Liver (tissue), 9 donors: Measurements from ENCODE around the gene TGM3. TPM values are rescaled to one million over a fixed set of nuclear protein-coding genes. Genes with fewer than 3 reads are reported as not detected.

Source experiments
- DNase-seq: peaks from one replicate; pipeline ENCODE4 v3.0.0-alpha.2; 2017; ENCODE audit warnings: low spot score
- H3K27ac ChIP-seq, 2 donors: one replicate each; pipeline ENCODE4 v1.7.0; 2013; ENCODE audit warnings: inconsistent platforms in 2 of 2, low read length in 2 of 2, control low read depth in 1 of 2, low read depth in 1 of 2, mild to moderate bottlenecking in 1 of 2
- H3K27me3 ChIP-seq, 4 donors: one replicate each; pipeline versions ENCODE4 v1.6.1 to v1.7.0; 2013; ENCODE audit warnings: low read length in 3 of 4, inconsistent platforms in 1 of 4, mild to moderate bottlenecking in 1 of 4, moderate library complexity in 1 of 4; ENCODE audit not compliant: control insufficient read depth in 4 of 4, insufficient read depth in 4 of 4
- H3K36me3 ChIP-seq, 4 donors: one replicate each; pipeline versions ENCODE4 v1.6.1 to v1.7.0; 2013; ENCODE audit warnings: low read length in 3 of 4, mild to moderate bottlenecking in 3 of 4, low read depth in 1 of 4, moderate library complexity in 1 of 4; ENCODE audit not compliant: control insufficient read depth in 4 of 4, insufficient read depth in 3 of 4
- H3K4me1 ChIP-seq, 4 donors: one replicate each; pipeline versions ENCODE4 v1.6.1 to v1.7.0; 2013; ENCODE audit warnings: low read length in 3 of 4, mild to moderate bottlenecking in 3 of 4, moderate library complexity in 1 of 4; ENCODE audit not compliant: control insufficient read depth in 4 of 4, insufficient read depth in 4 of 4
- H3K4me3 ChIP-seq, 3 donors: one replicate each; pipeline versions ENCODE4 v1.6.1 to v1.7.0; 2013; ENCODE audit warnings: low read length in 3 of 3, control low read depth in 1 of 3, low read depth in 1 of 3, mild to moderate bottlenecking in 1 of 3
- H3K9ac ChIP-seq, 2 donors: one replicate each; pipeline ENCODE4 v1.7.0; 2013; ENCODE audit warnings: low read length in 2 of 2, mild to moderate bottlenecking in 2 of 2, moderate library complexity in 2 of 2, control low read depth in 1 of 2, low read depth in 1 of 2
- H3K9me3 ChIP-seq, 4 donors: one replicate each; pipeline versions ENCODE4 v1.6.1 to v1.7.0; 2013; ENCODE audit warnings: low read length in 3 of 4; ENCODE audit not compliant: control insufficient read depth in 4 of 4
- EGR1 ChIP-seq, 2 donors: IDR thresholded peaks; 2 replicates each; pipeline ENCODE4 v1.6.1; 2016 to 2018; ENCODE audit warnings: antibody characterized with exemption in 2 of 2, low read depth in 2 of 2
- FOXA1 ChIP-seq: IDR thresholded peaks from 2 replicates; pipeline ENCODE4 v1.6.1; 2016; ENCODE audit warnings: antibody characterized with exemption
- FOXA2 ChIP-seq: IDR thresholded peaks from 2 replicates; pipeline ENCODE4 v1.6.1; 2016; ENCODE audit warnings: antibody characterized with exemption
- GABPA ChIP-seq, 2 donors: IDR thresholded peaks in 1 of 2; conservative IDR thresholded peaks in 1 of 2; 2 replicates each; pipeline ENCODE4 v1.6.1; 2016; ENCODE audit warnings: antibody characterized with exemption in 2 of 2, mild to moderate bottlenecking in 1 of 2, moderate library complexity in 1 of 2
- HNF4A ChIP-seq, 2 donors: conservative IDR thresholded peaks; 2 replicates each; pipeline ENCODE4 v1.6.1; 2016; ENCODE audit warnings: antibody characterized with exemption in 2 of 2, mild to moderate bottlenecking in 2 of 2
- HNF4G ChIP-seq: IDR thresholded peaks from 2 replicates; pipeline ENCODE4 v1.6.1; 2016; ENCODE audit warnings: antibody characterized with exemption
- JUND ChIP-seq, 2 donors: IDR thresholded peaks; 2 replicates each; pipeline ENCODE4 v1.6.1; 2016; ENCODE audit warnings: antibody characterized with exemption in 2 of 2
- NR2F2 ChIP-seq: IDR thresholded peaks from 2 replicates; pipeline ENCODE4 v1.6.1; 2016; ENCODE audit warnings: antibody characterized with exemption
- REST ChIP-seq: IDR thresholded peaks from 2 replicates; pipeline ENCODE4 v1.6.1; 2016; ENCODE audit warnings: antibody characterized with exemption, mild to moderate bottlenecking
- RXRA ChIP-seq, 2 donors: IDR thresholded peaks; 2 replicates each; pipeline ENCODE4 v1.6.1; 2017 to 2018; ENCODE audit warnings: antibody characterized with exemption in 2 of 2, mild to moderate bottlenecking in 1 of 2
- SP1 ChIP-seq: IDR thresholded peaks from 2 replicates; pipeline ENCODE4 v1.6.1; 2018; ENCODE audit warnings: antibody characterized with exemption, mild to moderate bottlenecking
- TAF1 ChIP-seq: conservative IDR thresholded peaks from 2 replicates; pipeline ENCODE4 v1.6.1; 2016; ENCODE audit warnings: antibody characterized with exemption, mild to moderate bottlenecking
- YY1 ChIP-seq: IDR thresholded peaks from 2 replicates; pipeline ENCODE4 v1.6.1; 2016; ENCODE audit warnings: antibody characterized with exemption, mild to moderate bottlenecking
- whole genome bisulfite sequencing: extraction: QIAGEN DNeasy Blood & Tissue Kit; methylation state at CpG from one replicate; pipeline ENCODE4 v1.1.7; 2013; 5-methylcytosine and 5-hydroxymethylcytosine counted together
- polyA plus RNA-seq, 2 donors: library from polyadenylated mRNA; stranded (reverse) in 1 of 2; unstranded in 1 of 2; fragments of 200-250 nt in 1 of 2; fragments of >200 nt in 1 of 2; fragmentation: Nextera tagmentation in 1 of 2; extraction: Ambion mirVana in 1 of 2; gene quantifications; one replicate each; pipeline versions ENCODE4 v1.2.1 to v1.2.3, GENCODE V29; 2013 to 2015
- total RNA-seq, 2 donors: library from RNA; depleted of rRNA; stranded (reverse); fragments of >200 nt; gene quantifications; one replicate each; pipeline ENCODE4 v1.2.3, GENCODE V29; 2014
- TF ChIP-seq, protein P1 (sequence below): IDR thresholded peaks from 2 replicates; pipeline ENCODE4 v1.6.1; 2016; ENCODE audit warnings: antibody characterized with exemption
- TF ChIP-seq, protein P2 (sequence below): fragments of 150-350 bp; IDR thresholded peaks from 2 replicates; pipeline ENCODE4 v1.5.1; 2017; ENCODE audit warnings: improper control_type of control experiment, low read depth, low read length; ENCODE audit not compliant: missing input control
- donor health status: healthy.
- donor health status: healthy.
- donor health status: healthy.
- donor health status: healthy.
- donor health status: healthy.

Gene TGM3
- total and polyA plus RNA-seq, 4 donors: 0.05 to 0.28 (median 0.08) TPM; not detected in 1

DNA sequence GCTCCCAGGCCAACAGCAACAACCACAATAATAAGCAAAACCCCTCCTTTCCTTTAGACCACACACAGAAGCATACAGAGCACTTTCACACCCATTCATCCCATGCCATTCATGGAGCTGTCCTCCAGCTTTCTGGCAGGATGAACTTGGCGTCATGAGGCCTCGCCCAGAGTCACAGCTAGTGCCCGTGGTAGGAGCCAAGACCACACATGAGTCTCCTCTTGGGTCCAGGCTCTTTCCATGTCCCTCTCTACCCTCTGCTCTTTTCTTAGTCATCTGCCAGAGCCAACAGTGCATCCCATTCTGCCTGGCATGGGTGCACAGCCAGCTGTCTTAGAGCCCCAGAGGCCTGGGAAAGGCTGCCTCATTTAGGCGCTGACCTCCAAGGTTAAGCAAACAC lies 1.8 kb upstream of the TGM3 start:
- no peak for TF ChIP-seq SP1
- TF ChIP-seq EGR1 (IDR thresholded peaks at IDR 0.05; ENCODE audit: low read depth in 2 of 2): no peak
- Histone ChIP-seq H3K27me3 (no peaks in the 10 kb centered on the region), H3K9ac (no peak overlapping the region), H3K4me1 (peaks cover 4 to 19% (median 12%) of the 10 kb centered on the region in 4 donors), H3K9me3 (no peaks in the 10 kb centered on the region), H3K4me3 (no peak overlapping the region), H3K36me3 (no peaks in the 10 kb centered on the region), H3K27ac (no peak overlapping the region)
- WGBS: 92% methylated on average over 4 of the region's 4 CpGs
- DNase-seq: no peak

DNA sequence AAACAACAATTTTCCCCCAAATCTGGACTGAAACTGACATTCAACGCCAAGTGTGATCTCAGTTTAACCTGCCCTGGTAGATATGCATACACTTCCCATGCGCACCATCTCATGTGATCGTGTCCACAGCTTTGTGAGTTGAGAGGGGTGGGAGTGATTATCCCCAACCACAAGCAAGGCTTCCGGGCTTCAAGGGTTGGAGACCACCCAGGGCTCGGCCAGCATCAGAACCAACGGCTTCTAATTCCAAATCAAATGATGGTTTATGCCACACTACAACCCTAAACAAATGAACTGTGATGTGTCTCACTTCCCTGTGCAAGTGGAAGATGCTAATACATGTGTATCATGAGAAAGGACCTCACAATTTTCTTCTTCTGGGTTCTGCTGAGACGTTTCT lies 515 bp upstream of the TGM3 start:
- no peaks in the 10 kb centered on the region for H3K36me3 ChIP-seq
- no peaks in the 10 kb centered on the region for H3K27me3 ChIP-seq
- H3K4me3 ChIP-seq: no peak overlapping the region
- TF ChIP-seq HNF4A (conservative IDR thresholded peaks at IDR 0.05) (no peak), FOXA2 (no peak), HNF4G (no peak), REST (no peak), GABPA (IDR thresholded peaks at IDR 0.05 in 1 of 2, conservative IDR thresholded peaks at IDR 0.05 in 1 of 2) (no peak)
- TF ChIP-seq, protein P1, sequence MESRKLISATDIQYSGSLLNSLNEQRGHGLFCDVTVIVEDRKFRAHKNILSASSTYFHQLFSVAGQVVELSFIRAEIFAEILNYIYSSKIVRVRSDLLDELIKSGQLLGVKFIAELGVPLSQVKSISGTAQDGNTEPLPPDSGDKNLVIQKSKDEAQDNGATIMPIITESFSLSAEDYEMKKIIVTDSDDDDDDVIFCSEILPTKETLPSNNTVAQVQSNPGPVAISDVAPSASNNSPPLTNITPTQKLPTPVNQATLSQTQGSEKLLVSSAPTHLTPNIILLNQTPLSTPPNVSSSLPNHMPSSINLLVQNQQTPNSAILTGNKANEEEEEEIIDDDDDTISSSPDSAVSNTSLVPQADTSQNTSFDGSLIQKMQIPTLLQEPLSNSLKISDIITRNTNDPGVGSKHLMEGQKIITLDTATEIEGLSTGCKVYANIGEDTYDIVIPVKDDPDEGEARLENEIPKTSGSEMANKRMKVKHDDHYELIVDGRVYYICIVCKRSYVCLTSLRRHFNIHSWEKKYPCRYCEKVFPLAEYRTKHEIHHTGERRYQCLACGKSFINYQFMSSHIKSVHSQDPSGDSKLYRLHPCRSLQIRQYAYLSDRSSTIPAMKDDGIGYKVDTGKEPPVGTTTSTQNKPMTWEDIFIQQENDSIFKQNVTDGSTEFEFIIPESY: no peak
- WGBS: 86% methylated on average over 7 of the region's 7 CpGs
- H3K27ac ChIP-seq: no peak overlapping the region
- DNase-seq: no peak
- no peak overlapping the region for H3K9ac ChIP-seq
- H3K4me1 ChIP-seq: peaks cover 8 to 32% (median 24%) of the 10 kb centered on the region in 4 donors
- no peaks in the 10 kb centered on the region for H3K9me3 ChIP-seq

- no peaks in the 10 kb centered on the region for H3K36me3 ChIP-seq
- H3K27me3 ChIP-seq: no peaks in the 10 kb centered on the region
- H3K4me3 ChIP-seq: no peak overlapping the region
- H3K9ac ChIP-seq: no peak overlapping the region
- no peaks in the 10 kb centered on the region for H3K9me3 ChIP-seq
- DNase-seq: no peak
- H3K4me1 ChIP-seq: peaks cover 12 to 44% (median 34%) of the 10 kb centered on the region in 4 donors
- H3K27ac ChIP-seq: no peak overlapping the region
- 75% methylated on average over 5 of the region's 5 CpGs for WGBS
- no peak for TF ChIP-seq REST
- TF ChIP-seq, protein P2, sequence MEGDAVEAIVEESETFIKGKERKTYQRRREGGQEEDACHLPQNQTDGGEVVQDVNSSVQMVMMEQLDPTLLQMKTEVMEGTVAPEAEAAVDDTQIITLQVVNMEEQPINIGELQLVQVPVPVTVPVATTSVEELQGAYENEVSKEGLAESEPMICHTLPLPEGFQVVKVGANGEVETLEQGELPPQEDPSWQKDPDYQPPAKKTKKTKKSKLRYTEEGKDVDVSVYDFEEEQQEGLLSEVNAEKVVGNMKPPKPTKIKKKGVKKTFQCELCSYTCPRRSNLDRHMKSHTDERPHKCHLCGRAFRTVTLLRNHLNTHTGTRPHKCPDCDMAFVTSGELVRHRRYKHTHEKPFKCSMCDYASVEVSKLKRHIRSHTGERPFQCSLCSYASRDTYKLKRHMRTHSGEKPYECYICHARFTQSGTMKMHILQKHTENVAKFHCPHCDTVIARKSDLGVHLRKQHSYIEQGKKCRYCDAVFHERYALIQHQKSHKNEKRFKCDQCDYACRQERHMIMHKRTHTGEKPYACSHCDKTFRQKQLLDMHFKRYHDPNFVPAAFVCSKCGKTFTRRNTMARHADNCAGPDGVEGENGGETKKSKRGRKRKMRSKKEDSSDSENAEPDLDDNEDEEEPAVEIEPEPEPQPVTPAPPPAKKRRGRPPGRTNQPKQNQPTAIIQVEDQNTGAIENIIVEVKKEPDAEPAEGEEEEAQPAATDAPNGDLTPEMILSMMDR: no peak
- TF ChIP-seq JUND (IDR thresholded peaks at IDR 0.05): no peak
- no peak for TF ChIP-seq GABPA (IDR thresholded peaks at IDR 0.05 in 1 of 2, conservative IDR thresholded peaks at IDR 0.05 in 1 of 2)
- no peak for TF ChIP-seq NR2F2
- TF ChIP-seq TAF1: no peak
- no peak for TF ChIP-seq FOXA1
- no peak for TF ChIP-seq HNF4G
- TF ChIP-seq RXRA (IDR thresholded peaks at IDR 0.05): no peak
- TF ChIP-seq YY1: no peak
- TF ChIP-seq SP1: no peak
- TF ChIP-seq HNF4A (conservative IDR thresholded peaks at IDR 0.05): no peak
- TF ChIP-seq FOXA2: no peak
Observed at GRCh38 chr20:2296524-2297356, 939 bp downstream of the TGM3 start.
